Effector memory CD4-positive, alpha-beta T cell (primary cell): ENCODE results near the gene ZIC1.

Experiments used
- DNase-seq, 3 donors: peaks; one replicate each; pipeline ENCODE4 v3.0.0-alpha.2; 2020
- H3K27ac ChIP-seq: 2 replicates; pipeline ENCODE4 v1.7.0; 2013; ENCODE audit warnings: mild to moderate bottlenecking, low read length, moderate library complexity; ENCODE audit not compliant: insufficient read depth, poor library complexity, severe bottlenecking
- H3K27me3 ChIP-seq: replicated peaks from 2 replicates; pipeline ENCODE4 v1.7.0; 2013; ENCODE audit warnings: mild to moderate bottlenecking, low read length; ENCODE audit not compliant: insufficient read depth, control insufficient read depth, poor library complexity, severe bottlenecking
- H3K36me3 ChIP-seq: 2 replicates; pipeline ENCODE4 v1.7.0; 2013; ENCODE audit warnings: mild to moderate bottlenecking, low read length, moderate library complexity; ENCODE audit not compliant: control insufficient read depth, insufficient read depth
- H3K4me1 ChIP-seq: 2 replicates; pipeline ENCODE4 v1.7.0; 2013; ENCODE audit warnings: low read length, mild to moderate bottlenecking; ENCODE audit not compliant: control insufficient read depth, insufficient read depth, poor library complexity, severe bottlenecking
- H3K4me3 ChIP-seq: 2 replicates; pipeline ENCODE4 v1.7.0; 2013; ENCODE audit warnings: low read length, low read depth, mild to moderate bottlenecking; ENCODE audit not compliant: insufficient read depth, poor library complexity, severe bottlenecking
- H3K9me3 ChIP-seq: 2 replicates; pipeline ENCODE4 v1.7.0; 2013; ENCODE audit warnings: mild to moderate bottlenecking, low read length, moderate library complexity; ENCODE audit not compliant: control insufficient read depth

ZIC1 gene

GRCh38 chr3:147388700-147389580 is 20.2 kb upstream of the ZIC1 start:
- no peaks in the 10 kb centered on the region for H3K36me3 ChIP-seq
- H3K27ac ChIP-seq = no peak overlapping the region
- H3K4me3 ChIP-seq = no peak overlapping the region
- H3K9me3 ChIP-seq = no peaks in the 10 kb centered on the region
- no peak for DNase-seq
- H3K4me1 ChIP-seq = no peaks in the 10 kb centered on the region
- H3K27me3 ChIP-seq = peaks cover 63% of the 10 kb centered on the region

DNA sequence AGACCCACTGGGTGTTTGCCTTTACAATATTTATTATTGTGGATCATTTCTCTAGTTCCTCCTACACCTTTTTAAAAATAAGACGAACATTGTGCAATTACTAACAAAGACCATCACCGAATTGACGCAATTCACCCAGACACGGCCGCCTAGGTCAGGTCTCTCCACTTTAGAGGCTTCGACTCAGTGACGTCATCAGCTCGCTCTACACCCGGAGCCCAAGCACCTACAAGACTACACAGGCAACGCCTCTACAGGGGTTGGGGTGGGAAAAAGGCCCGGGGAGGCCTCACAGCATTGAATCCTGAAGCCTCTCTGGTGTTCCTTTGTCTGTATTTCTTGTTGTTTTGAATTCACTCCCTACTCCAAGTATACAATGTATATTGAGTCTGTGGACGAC is 19.4 kb upstream of the ZIC1 start:
- Histone ChIP-seq H3K27ac (no peak overlapping the region), H3K27me3 (peaks cover 58% of the 10 kb centered on the region), H3K36me3 (no peaks in the 10 kb centered on the region), H3K4me1 (no peaks in the 10 kb centered on the region), H3K9me3 (no peaks in the 10 kb centered on the region), H3K4me3 (no peak overlapping the region)
- no peak for DNase-seq

DNA sequence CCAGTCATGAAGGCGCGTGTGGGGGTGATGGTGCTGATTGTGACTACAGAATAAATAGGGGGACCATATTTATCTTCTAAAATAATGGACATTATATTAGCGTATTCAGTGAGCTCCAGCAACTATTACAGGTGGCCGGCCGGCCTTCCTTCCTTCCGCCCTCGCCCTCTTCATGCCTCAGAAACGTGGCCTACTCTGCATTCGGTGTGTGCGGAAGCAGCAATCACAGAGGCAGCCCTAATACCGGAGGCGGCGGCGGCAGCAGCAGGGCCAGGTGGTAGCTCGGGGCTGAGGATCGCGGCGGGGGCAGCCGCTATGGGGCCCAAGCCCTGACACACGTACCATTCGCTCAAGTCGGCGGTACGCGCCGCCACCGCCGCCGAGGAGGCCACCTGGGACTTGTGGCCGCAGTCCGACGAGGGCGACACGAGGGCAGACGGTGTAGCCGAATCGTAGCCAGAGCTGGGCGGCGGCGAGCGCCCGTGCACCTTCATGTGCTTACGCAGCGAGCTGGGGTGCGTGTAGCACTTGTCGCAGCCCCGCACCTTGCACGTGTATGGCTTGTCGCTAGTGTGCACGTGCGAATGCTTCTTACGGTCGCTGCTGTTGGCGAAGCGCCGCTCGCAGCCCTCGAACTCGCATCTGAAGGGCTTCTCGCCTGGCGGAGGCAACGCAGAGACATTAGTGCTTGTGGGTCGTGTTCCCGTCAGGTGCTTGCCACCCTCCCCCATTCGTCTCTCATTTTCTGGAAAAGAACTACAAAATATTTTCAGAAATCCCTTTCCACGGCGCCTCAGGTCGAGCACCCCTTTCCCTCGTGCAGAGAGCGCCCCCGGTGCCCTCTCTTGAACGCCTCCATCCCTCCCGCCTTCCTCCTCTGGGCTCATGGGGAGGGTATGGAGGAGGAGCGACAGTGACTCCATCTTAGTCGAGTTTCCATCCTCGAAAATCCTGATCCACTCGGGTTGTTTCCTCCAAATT is 18.3 kb upstream of the ZIC1 start:
- peaks cover 47% of the 10 kb centered on the region for H3K27me3 ChIP-seq
- H3K27ac ChIP-seq = no peak overlapping the region
- H3K4me1 ChIP-seq = no peaks in the 10 kb centered on the region
- H3K36me3 ChIP-seq = no peaks in the 10 kb centered on the region
- DNase-seq = no peak
- no peaks in the 10 kb centered on the region for H3K9me3 ChIP-seq
- no peak overlapping the region for H3K4me3 ChIP-seq

- H3K27ac ChIP-seq = no peak overlapping the region
- no peak for DNase-seq
- no peaks in the 10 kb centered on the region for H3K9me3 ChIP-seq
- no peak overlapping the region for H3K4me3 ChIP-seq
- H3K27me3 ChIP-seq = peaks cover 41% of the 10 kb centered on the region
- H3K4me1 ChIP-seq = no peaks in the 10 kb centered on the region
- H3K36me3 ChIP-seq = no peaks in the 10 kb centered on the region
Measured at GRCh38 chr3:147391781-147392624, 17.2 kb upstream of the ZIC1 start.

DNA sequence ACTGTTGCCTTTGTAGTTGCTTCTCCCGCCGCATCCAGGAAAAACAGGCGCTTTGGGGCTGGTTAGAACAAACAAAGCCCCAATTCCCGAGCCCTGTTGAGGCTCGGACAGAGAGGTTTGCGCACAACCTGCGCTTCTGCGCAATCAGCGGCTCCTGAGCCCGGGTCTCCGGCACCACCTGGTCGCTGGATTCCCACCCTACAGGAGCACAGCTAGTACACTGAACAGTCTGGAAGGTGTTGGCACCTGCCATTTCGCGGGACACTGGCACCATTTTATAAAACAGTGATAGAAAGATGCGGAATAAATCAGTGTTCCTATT is 16.6 kb upstream of the ZIC1 start:
- Histone ChIP-seq H3K27ac (no peak overlapping the region), H3K27me3 (peaks cover 40% of the 10 kb centered on the region), H3K36me3 (no peaks in the 10 kb centered on the region), H3K4me1 (no peaks in the 10 kb centered on the region), H3K4me3 (no peak overlapping the region), H3K9me3 (no peaks in the 10 kb centered on the region)
- no peak for DNase-seq

DNA sequence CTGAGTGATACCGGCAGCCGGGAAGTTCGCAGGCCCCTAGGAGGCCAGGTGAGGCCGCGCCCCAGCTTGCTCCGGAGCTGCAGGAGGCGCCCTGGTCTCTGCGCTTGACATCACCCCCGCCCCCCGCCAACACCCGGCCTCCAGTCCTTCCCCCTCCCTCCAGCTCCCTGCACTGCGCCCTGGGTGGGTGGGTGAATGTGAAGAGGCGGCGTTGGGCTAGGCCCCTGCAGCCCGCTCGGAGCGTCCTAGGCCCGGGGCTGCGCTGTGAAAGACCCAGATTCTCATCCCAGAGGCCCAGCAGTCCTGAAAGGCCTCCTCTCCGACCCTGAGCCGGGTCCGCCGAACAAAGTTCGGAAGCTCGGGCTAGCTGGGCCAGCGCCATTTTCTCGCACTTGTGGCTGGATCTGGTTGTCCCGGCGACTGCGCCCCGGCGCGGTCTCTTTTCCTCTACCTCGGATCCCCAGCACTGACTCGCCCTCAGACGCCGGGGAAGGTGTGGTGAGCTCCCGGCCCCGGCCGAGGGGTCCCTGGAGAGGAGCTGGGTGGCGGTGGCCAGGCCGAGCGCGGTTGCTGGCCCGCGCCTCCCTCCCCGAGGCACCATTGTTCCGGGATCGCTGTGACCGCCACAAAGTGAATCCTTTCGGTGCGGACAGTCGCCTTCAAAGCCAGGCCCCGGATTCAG is 15.8 kb upstream of the ZIC1 start:
- Histone ChIP-seq H3K27me3 (peaks cover 41% of the 10 kb centered on the region), H3K9me3 (no peaks in the 10 kb centered on the region), H3K27ac (no peak overlapping the region), H3K36me3 (no peaks in the 10 kb centered on the region), H3K4me1 (no peaks in the 10 kb centered on the region), H3K4me3 (no peak overlapping the region)
- no peak for DNase-seq

GRCh38 chr3:147393943-147394883 is 15.0 kb upstream of the ZIC1 start:
- Histone ChIP-seq H3K27ac (no peak overlapping the region), H3K4me1 (no peaks in the 10 kb centered on the region), H3K4me3 (no peak overlapping the region), H3K27me3 (peaks cover 41% of the 10 kb centered on the region), H3K36me3 (no peaks in the 10 kb centered on the region), H3K9me3 (no peaks in the 10 kb centered on the region)
- no peak for DNase-seq

DNA sequence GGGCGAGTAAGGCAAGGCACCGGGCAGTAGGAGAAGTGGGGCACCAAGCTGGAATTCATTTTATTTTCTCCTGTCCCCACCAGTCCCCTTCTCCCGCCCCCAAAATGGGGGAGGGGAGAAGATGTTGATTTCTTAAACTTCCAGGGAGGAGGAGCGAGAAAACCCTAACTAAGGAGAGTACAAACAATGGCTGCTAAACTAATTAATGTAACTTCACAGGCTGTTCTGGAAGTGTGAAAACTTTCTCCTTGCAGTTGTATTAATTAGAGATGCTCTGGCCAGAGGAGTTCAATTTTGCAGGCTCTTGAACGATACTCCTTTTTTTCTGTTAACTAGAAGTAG is 14.3 kb upstream of the ZIC1 start:
- no peak for DNase-seq
- peaks cover 34% of the 10 kb centered on the region for H3K27me3 ChIP-seq
- no peak overlapping the region for H3K4me3 ChIP-seq
- H3K4me1 ChIP-seq = no peaks in the 10 kb centered on the region
- no peaks in the 10 kb centered on the region for H3K36me3 ChIP-seq
- no peaks in the 10 kb centered on the region for H3K9me3 ChIP-seq
- no peak overlapping the region for H3K27ac ChIP-seq
